AG09309 (cell line): Measurements from ENCODE around the gene ZMYND8.
"Not testable (repeated sequence)": the region's sequence is repeated elsewhere in the genome, so short reads cannot be mapped to it uniquely, and the experiment has no call there.

Experiments used
- DNase-seq: peaks from one replicate; pipeline ENCODE4 v3.0.0-alpha.2; 2010; ENCODE audit warnings: low read depth
- H3K4me3 ChIP-seq: 2 replicates; pipeline ENCODE4 v1.5.1; 2011; ENCODE audit warnings: mild to moderate bottlenecking, low read depth, low read length, moderate library complexity; ENCODE audit not compliant: control insufficient read depth
- CTCF ChIP-seq: IDR thresholded peaks from 2 replicates; pipeline ENCODE4 v1.5.1; 2011; ENCODE audit warnings: mild to moderate bottlenecking, low read depth, low read length, inconsistent platforms; ENCODE audit not compliant: insufficient read depth, control insufficient read depth; ENCODE audit errors: missing control alignments

Gene ZMYND8

GRCh38 chr20:47309394-47309793 lies 47.1 kb downstream of the ZMYND8 start:
- TF ChIP-seq CTCF: no peak
- no peak for DNase-seq
- H3K4me3 ChIP-seq: no peak overlapping the region

DNA sequence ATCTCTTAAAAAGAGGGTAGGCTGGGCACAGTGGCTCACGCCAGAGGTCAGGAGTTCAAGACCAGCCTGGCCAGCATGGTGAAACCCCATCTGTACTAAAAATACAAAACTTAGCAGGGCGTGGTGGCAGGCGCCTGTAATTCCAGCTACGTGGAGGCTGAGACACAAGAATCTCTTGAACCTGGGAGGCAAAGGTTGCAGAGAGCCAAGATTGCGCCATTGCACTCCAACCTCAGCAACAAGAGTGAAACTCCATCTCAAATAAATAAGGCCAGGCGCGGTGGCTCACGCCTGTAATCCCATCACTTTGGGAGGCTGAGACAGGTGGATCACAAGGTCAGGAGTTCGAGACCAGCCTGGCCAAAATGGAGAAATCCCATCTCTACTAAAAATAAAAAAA lies 48.9 kb downstream of the ZMYND8 start:
- not testable (repeated sequence) for DNase-seq, H3K4me3 ChIP-seq

GRCh38 chr20:47306755-47307370 lies 49.6 kb downstream of the ZMYND8 start:
- DNase-seq: no peak
- H3K4me3 ChIP-seq: no peak overlapping the region
- no peak for TF ChIP-seq CTCF

- TF ChIP-seq CTCF: no peak
- no peak for DNase-seq
- no peak overlapping the region for H3K4me3 ChIP-seq
Measured at GRCh38 chr20:47306095-47306494, 50.4 kb downstream of the ZMYND8 start.

- no peak for DNase-seq
- H3K4me3 ChIP-seq: no peak overlapping the region
- TF ChIP-seq CTCF: no peak
Measured at GRCh38 chr20:47305667-47306066, 50.8 kb downstream of the ZMYND8 start.

- DNase-seq: no peak
Measured at GRCh38 chr20:47304287-47304686, 52.2 kb downstream of the ZMYND8 start.

DNA sequence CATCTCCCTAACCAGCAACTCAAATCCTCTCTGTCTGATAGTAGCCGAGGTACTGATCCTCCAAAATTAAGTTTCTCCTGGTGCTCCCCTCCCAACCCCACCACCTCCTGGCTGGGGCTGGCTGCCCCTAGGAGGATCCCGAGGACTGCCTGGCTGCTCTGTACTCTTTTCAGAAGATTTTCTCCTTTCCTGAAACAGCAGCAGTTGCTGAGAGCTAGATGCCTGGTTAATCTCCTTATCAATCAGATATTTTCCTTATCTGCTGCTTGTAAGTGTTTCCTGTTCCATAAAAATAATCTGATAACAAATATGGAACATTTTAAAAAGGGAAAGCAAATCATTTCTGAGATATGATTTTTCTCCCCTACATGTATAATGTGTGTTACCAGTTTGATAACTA lies 52.8 kb downstream of the ZMYND8 start:
- DNase-seq: no peak
- TF ChIP-seq CTCF: no peak
- H3K4me3 ChIP-seq: no peak overlapping the region

More at GRCh38 chr20:47304287-47304686, 52.2 kb downstream of the ZMYND8 start:
- H3K4me3 ChIP-seq: no peak overlapping the region
- no peak for TF ChIP-seq CTCF
